Smooth muscle cell (in vitro differentiated cells): ENCODE data around the gene NEXN. TPM values are rescaled to one million over a fixed set of nuclear protein-coding genes. Genes with fewer than 3 reads are reported as not detected.

Experiments
- DNase-seq: peaks from one replicate; lab custom pipeline; 2025; ENCODE audit not compliant: unreplicated experiment; lab: John Stamatoyannopoulos, UW
- H2AFZ ChIP-seq: fragments of 200-600 bp; sonication (generic); 2 replicates; pipeline ENCODE4 v1.6.0; 2016; ENCODE audit warnings: antibody characterized with exemption, low read depth, mild to moderate bottlenecking
- H3F3A ChIP-seq: fragments of 200-600 bp; sonication (generic); 2 replicates; pipeline ENCODE4 v1.6.0; 2017; ENCODE audit warnings: antibody characterized with exemption, low read depth
- H3K27ac ChIP-seq: fragments of 200-600 bp; sonication (generic); 2 replicates; pipeline ENCODE4 v1.5.1; 2016; ENCODE audit warnings: low read depth, mild to moderate bottlenecking
- H3K27me3 ChIP-seq: fragments of 200-600 bp; sonication (generic); 2 replicates; pipeline ENCODE4 v1.6.1; 2016; ENCODE audit warnings: low read depth, mild to moderate bottlenecking
- H3K36me3 ChIP-seq: fragments of 200-600 bp; sonication (generic); 2 replicates; pipeline ENCODE4 v1.5.1; 2016; ENCODE audit warnings: low read depth
- H3K4me1 ChIP-seq: fragments of 200-600 bp; sonication (generic); 2 replicates; pipeline ENCODE4 v1.5.1; 2016; ENCODE audit warnings: low read depth
- H3K4me2 ChIP-seq: fragments of 200-600 bp; sonication (generic); 2 replicates; pipeline ENCODE4 v1.6.0; 2016; ENCODE audit warnings: mild to moderate bottlenecking
- H3K4me3 ChIP-seq: fragments of 200-600 bp; sonication (generic); 2 replicates; pipeline ENCODE4 v1.5.1; 2016; ENCODE audit warnings: mild to moderate bottlenecking
- H3K79me2 ChIP-seq: fragments of 200-600 bp; sonication (generic); 2 replicates; pipeline ENCODE4 v1.6.0; 2016; ENCODE audit warnings: low read depth, mild to moderate bottlenecking
- H3K9ac ChIP-seq: fragments of 200-600 bp; sonication (generic); 2 replicates; pipeline ENCODE4 v1.6.0; 2016; ENCODE audit warnings: low read depth
- H3K9me3 ChIP-seq: fragments of 200-600 bp; sonication (generic); replicated peaks from 2 replicates; pipeline ENCODE4 v1.5.1; 2016; ENCODE audit warnings: low read depth
- H4K20me1 ChIP-seq: fragments of 200-600 bp; sonication (generic); 2 replicates; pipeline ENCODE4 v1.6.0; 2016; ENCODE audit warnings: low read depth
- WGBS: methylation state at CpG from one replicate; pipeline ENCODE4 v1.1.7; 2016; ENCODE audit warnings: low lambda C conversion rate; 5-methylcytosine and 5-hydroxymethylcytosine counted together
- polyA plus RNA-seq: library from polyadenylated mRNA; unstranded; fragments of >200 nt; fragmentation: Nextera tagmentation; extraction: Ambion mirVana; gene quantifications from 2 replicates; pipeline ENCODE4 v1.2.1, GENCODE V29; 2016
- total RNA-seq: library from RNA; depleted of rRNA; stranded (reverse); fragments of >200 nt; gene quantifications from 2 replicates; pipeline ENCODE4 v1.2.3, GENCODE V29; 2014
- TF ChIP-seq, protein P1 (sequence below): fragments of 200-600 bp; sonication (generic); IDR thresholded peaks from 2 replicates; pipeline ENCODE4 v1.5.1; 2017; ENCODE audit warnings: borderline replicate concordance, mild to moderate bottlenecking, antibody characterized with exemption; ENCODE audit not compliant: insufficient read depth, poor library complexity, severe bottlenecking

Gene NEXN
- total and polyA plus RNA-seq, 2 experiments from 2014 or later: 12.5 to 20.2 TPM

GRCh38 chr1:77847621-77848080, 40.8 kb upstream of the NEXN start:
- Histone ChIP-seq H3K27ac (no peak overlapping the region), H2AFZ (no peak overlapping the region), H3K4me3 (no peak overlapping the region), H3K9me3 (no peaks in the 10 kb centered on the region), H3K27me3 (no peaks in the 10 kb centered on the region), H3K4me1 (no peaks in the 10 kb centered on the region), H3K4me2 (no peak overlapping the region), H4K20me1 (no peaks in the 10 kb centered on the region), H3K36me3 (no peaks in the 10 kb centered on the region), H3K79me2 (no peaks in the 10 kb centered on the region), H3K9ac (no peak overlapping the region), H3F3A (no peaks in the 10 kb centered on the region)
- WGBS: 85% methylated on average over 9 of the region's 9 CpGs
- no peak for DNase-seq
- TF ChIP-seq, protein P1, sequence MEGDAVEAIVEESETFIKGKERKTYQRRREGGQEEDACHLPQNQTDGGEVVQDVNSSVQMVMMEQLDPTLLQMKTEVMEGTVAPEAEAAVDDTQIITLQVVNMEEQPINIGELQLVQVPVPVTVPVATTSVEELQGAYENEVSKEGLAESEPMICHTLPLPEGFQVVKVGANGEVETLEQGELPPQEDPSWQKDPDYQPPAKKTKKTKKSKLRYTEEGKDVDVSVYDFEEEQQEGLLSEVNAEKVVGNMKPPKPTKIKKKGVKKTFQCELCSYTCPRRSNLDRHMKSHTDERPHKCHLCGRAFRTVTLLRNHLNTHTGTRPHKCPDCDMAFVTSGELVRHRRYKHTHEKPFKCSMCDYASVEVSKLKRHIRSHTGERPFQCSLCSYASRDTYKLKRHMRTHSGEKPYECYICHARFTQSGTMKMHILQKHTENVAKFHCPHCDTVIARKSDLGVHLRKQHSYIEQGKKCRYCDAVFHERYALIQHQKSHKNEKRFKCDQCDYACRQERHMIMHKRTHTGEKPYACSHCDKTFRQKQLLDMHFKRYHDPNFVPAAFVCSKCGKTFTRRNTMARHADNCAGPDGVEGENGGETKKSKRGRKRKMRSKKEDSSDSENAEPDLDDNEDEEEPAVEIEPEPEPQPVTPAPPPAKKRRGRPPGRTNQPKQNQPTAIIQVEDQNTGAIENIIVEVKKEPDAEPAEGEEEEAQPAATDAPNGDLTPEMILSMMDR: no peak

DNA sequence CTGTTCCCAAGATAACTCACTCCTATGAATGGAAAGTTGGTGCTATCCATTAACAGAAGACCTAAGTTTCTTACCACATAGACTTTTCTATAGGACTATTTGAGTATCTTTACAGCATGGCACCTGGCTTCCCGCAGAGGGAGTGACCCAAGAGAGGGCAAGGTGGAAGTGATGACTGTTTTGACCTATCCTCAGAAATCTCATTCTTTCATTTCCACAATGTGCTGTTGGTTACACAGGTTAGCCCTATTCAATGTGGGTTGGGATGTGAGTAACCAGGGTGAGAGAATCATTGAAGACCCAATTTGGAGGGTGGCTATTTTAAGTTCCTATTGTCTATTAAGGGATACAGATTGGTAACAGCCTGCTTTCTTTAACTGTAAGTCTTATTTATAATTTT, 38.3 kb upstream of the NEXN start:
- WGBS: 100% methylated on average over 1 of the region's 1 CpG
- DNase-seq: no peak
- no peaks in the 10 kb centered on the region for H3F3A ChIP-seq
- H3K9me3 ChIP-seq: no peaks in the 10 kb centered on the region
- TF ChIP-seq, protein P1: no peak
- H4K20me1 ChIP-seq: no peaks in the 10 kb centered on the region
- H3K9ac ChIP-seq: no peak overlapping the region
- H2AFZ ChIP-seq: no peak overlapping the region
- no peak overlapping the region for H3K27ac ChIP-seq
- no peaks in the 10 kb centered on the region for H3K27me3 ChIP-seq
- H3K36me3 ChIP-seq: no peaks in the 10 kb centered on the region
- H3K4me3 ChIP-seq: no peak overlapping the region
- no peak overlapping the region for H3K4me2 ChIP-seq
- no peaks in the 10 kb centered on the region for H3K4me1 ChIP-seq
- H3K79me2 ChIP-seq: peaks cover 9% of the 10 kb centered on the region

- Histone ChIP-seq H3K9me3 (no peaks in the 10 kb centered on the region), H3K4me2 (no peak overlapping the region), H3K79me2 (peaks cover 15% of the 10 kb centered on the region), H3K4me3 (no peak overlapping the region), H3K27me3 (no peaks in the 10 kb centered on the region), H3F3A (no peaks in the 10 kb centered on the region), H2AFZ (no peak overlapping the region), H4K20me1 (peaks cover 5% of the 10 kb centered on the region), H3K36me3 (no peaks in the 10 kb centered on the region), H3K4me1 (no peaks in the 10 kb centered on the region), H3K27ac (no peak overlapping the region), H3K9ac (no peak overlapping the region)
- TF ChIP-seq, protein P1: no peak
- WGBS: 99% methylated on average over 4 of the region's 4 CpGs
- no peak for DNase-seq
Observed at GRCh38 chr1:77857552-77857951, 30.9 kb upstream of the NEXN start.

DNA sequence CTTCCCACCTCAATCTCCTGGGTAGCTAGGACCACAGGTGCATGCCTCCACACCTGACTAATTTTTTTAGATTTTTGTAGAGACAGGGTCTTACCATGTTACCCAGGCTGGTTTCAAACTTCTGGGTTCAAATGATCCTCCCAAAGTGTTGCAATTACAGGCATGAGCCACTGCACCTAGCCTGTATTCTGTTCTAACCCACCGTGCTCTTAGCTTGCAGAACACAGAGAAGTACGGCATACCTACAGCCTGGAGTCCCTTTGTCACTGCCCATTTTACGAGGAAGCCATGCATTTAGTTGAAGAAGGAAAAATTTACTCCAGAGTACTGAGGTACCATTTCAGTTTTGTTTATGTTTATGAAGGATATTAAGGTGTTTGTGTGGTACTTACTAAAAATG, 29.7 kb upstream of the NEXN start:
- H3K4me3 ChIP-seq: no peak overlapping the region
- H3K9ac ChIP-seq: no peak overlapping the region
- no peak for DNase-seq
- TF ChIP-seq, protein P1: no peak
- H3K36me3 ChIP-seq: no peaks in the 10 kb centered on the region
- H4K20me1 ChIP-seq: peaks cover 5% of the 10 kb centered on the region
- no peak overlapping the region for H3K27ac ChIP-seq
- H3K4me2 ChIP-seq: no peak overlapping the region
- 96% methylated on average over 3 of the region's 3 CpGs for WGBS
- H2AFZ ChIP-seq: no peak overlapping the region
- H3K79me2 ChIP-seq: peaks cover 15% of the 10 kb centered on the region
- H3K27me3 ChIP-seq: no peaks in the 10 kb centered on the region
- H3K4me1 ChIP-seq: no peaks in the 10 kb centered on the region
- H3K9me3 ChIP-seq: no peaks in the 10 kb centered on the region
- no peaks in the 10 kb centered on the region for H3F3A ChIP-seq
